Muscle layer of duodenum (tissue), 2 donors: Measurements from ENCODE around the gene OBSCN.
A peak's percentile ranks its signal among the peaks of the same experiment; 100 is the strongest.

Experiments used
- H3K27ac ChIP-seq: one replicate; pipeline ENCODE4 v1.7.0; 2013; ENCODE audit warnings: mild to moderate bottlenecking, low read length
- H3K27me3 ChIP-seq: one replicate; pipeline ENCODE4 v1.7.0; 2013; ENCODE audit warnings: low read depth, mild to moderate bottlenecking, control low read depth, low read length
- H3K36me3 ChIP-seq, 2 donors: one replicate each; pipeline ENCODE4 v1.7.0; 2013; ENCODE audit warnings: low read length in 2 of 2, control low read depth in 1 of 2, mild to moderate bottlenecking in 1 of 2; ENCODE audit not compliant: insufficient read depth in 2 of 2, control insufficient read depth in 1 of 2
- H3K4me1 ChIP-seq, 2 donors: one replicate each; pipeline ENCODE4 v1.7.0; 2013; ENCODE audit warnings: low read length in 2 of 2, mild to moderate bottlenecking in 2 of 2, control low read depth in 1 of 2, moderate library complexity in 1 of 2; ENCODE audit not compliant: insufficient read depth in 2 of 2, control insufficient read depth in 1 of 2
- H3K4me3 ChIP-seq, 2 donors: one replicate each; pipeline ENCODE4 v1.7.0; 2013; ENCODE audit warnings: low read length in 2 of 2, low read depth in 1 of 2, mild to moderate bottlenecking in 1 of 2
- H3K9me3 ChIP-seq, 2 donors: one replicate each; pipeline ENCODE4 v1.7.0; 2013; ENCODE audit warnings: low read length in 2 of 2, control low read depth in 1 of 2, mild to moderate bottlenecking in 1 of 2; ENCODE audit not compliant: control insufficient read depth in 1 of 2
- donor health status: healthy.

Gene OBSCN

DNA sequence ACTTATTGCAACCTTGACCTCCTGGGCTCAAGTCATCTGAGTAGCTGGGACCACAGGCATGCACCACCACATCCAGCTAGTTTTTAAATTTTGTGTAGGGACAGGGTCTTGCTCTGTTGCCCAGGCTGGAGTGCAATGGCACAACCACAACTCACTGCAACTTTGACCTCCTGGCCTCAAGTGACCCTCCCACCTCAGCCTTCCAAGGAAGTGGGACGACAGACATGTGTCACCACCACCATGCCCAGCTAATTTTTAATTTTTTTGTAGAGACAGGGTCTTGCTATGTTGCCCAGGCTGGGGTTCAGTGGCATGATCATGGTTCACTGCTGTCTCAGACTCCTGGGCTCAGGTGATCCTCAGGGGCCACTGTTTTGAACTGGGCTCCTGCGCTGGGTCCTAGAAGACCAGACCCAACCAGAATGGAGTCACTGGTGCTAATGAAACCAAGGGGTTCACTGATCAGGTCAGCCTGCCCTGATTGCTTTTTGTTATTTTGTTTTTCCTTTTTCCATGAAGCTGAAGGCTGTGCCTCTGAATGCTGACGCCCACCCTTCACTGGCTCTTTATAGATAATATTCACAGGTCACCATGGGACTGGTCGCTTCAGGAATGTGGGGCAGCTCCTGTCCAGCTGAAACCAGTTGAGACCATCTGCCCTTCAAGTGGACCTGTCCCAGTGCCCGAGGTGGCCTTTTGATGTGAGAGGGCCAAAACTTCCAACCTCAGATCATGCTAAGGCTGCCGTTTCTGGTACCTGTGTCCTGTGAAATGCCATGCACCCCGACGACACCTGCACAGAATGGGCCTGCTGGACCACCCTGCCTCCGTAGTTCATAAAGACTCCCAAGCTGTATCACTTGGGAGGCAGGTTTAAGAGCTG is 203.9 kb downstream of the OBSCN start:
- Histone ChIP-seq H3K27ac (no peak overlapping the region), H3K4me3 (no peak overlapping the region), H3K27me3 (peaks cover 19% of the 10 kb centered on the region), H3K9me3 (no peaks in the 10 kb centered on the region), H3K4me1 (peaks cover 0 to 18% of the 10 kb centered on the region in 2 donors), H3K36me3 (peaks cover 4 to 5% of the 10 kb centered on the region in 2 donors)

GRCh38 chr1:228413241-228414010 is 205.6 kb downstream of the OBSCN start:
- Histone ChIP-seq H3K27me3 (peaks cover 32% of the 10 kb centered on the region), H3K4me3 (no peak overlapping the region), H3K9me3 (no peaks in the 10 kb centered on the region), H3K4me1 (peaks cover 0 to 6% of the 10 kb centered on the region in 2 donors), H3K36me3 (peaks cover 4 to 5% of the 10 kb centered on the region in 2 donors), H3K27ac (no peak overlapping the region)

DNA sequence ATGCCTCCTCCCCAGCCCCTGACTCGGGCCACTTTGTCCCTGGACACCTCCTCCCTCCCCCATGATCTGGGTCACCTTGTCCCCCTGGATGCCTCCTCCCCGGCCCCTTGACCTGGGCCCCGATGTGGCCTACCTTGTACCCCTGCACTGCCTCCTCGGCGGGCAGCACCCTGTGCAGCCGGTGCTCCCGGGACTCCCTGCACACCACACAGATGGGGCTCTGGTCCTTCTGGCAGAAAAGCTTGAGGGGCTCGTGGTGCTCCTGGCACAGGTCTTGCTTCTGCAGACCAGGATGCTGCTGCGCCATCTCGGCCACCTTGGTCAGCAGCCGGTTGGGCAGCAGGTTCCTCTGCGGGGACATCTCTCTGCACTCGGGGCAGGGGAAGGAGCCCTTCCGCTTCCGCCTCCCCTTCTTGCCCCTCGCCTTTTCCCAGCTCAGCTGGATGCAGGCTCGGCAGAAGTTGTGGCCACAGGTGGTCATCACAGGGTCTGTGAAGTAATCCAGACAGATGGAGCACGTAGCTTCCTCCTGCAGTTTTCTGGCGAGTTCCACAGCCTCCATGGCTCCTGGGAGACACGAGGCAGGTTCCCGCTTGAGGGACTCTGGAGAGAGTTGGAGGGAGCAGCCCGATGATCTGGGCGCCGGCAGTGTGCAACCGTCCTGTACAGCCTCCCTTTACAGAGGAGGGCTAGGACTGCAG is 206.8 kb downstream of the OBSCN start:
- no peak overlapping the region for H3K27ac ChIP-seq
- peaks cover 4 to 5% of the 10 kb centered on the region in 2 donors for H3K36me3 ChIP-seq
- peaks cover 32% of the 10 kb centered on the region for H3K27me3 ChIP-seq
- H3K4me3 ChIP-seq = no peak overlapping the region
- peaks cover 0 to 6% of the 10 kb centered on the region in 2 donors for H3K4me1 ChIP-seq
- H3K9me3 ChIP-seq = no peaks in the 10 kb centered on the region

DNA sequence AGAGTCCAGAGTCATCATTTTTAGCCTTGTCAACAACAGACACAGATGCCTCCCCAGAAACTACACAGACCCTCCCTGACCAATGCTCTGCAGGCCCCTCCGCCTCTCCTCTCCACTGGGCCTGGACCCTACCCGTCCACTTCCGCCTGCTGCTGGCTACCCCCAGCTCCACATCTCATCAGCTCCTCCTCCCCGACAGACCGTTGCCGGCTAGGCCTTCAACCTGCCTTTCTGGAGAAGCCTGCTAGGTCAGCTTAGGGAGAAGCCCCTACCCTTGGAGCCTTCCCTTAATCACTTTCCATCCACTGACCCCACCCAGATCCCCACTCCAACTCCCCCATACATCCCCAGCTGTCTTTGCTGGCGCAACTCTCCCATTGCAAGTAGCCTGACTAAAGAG is 207.4 kb downstream of the OBSCN start:
- Histone ChIP-seq H3K27me3 (peaks cover 32% of the 10 kb centered on the region), H3K9me3 (no peaks in the 10 kb centered on the region), H3K4me3 (no peak overlapping the region), H3K36me3 (peaks cover 3 to 5% of the 10 kb centered on the region in 2 donors), H3K4me1 (peaks cover 0 to 6% of the 10 kb centered on the region in 2 donors), H3K27ac (no peak overlapping the region)

GRCh38 chr1:228415853-228416216 is 208.0 kb downstream of the OBSCN start:
- Histone ChIP-seq H3K4me3 (peak overlapping the region; percentile 42 to 49), H3K4me1 (peaks cover 0 to 6% of the 10 kb centered on the region in 2 donors), H3K27me3 (peaks cover 32% of the 10 kb centered on the region), H3K36me3 (peaks cover 0 to 3% of the 10 kb centered on the region in 2 donors), H3K9me3 (no peaks in the 10 kb centered on the region), H3K27ac (no peak overlapping the region)

DNA sequence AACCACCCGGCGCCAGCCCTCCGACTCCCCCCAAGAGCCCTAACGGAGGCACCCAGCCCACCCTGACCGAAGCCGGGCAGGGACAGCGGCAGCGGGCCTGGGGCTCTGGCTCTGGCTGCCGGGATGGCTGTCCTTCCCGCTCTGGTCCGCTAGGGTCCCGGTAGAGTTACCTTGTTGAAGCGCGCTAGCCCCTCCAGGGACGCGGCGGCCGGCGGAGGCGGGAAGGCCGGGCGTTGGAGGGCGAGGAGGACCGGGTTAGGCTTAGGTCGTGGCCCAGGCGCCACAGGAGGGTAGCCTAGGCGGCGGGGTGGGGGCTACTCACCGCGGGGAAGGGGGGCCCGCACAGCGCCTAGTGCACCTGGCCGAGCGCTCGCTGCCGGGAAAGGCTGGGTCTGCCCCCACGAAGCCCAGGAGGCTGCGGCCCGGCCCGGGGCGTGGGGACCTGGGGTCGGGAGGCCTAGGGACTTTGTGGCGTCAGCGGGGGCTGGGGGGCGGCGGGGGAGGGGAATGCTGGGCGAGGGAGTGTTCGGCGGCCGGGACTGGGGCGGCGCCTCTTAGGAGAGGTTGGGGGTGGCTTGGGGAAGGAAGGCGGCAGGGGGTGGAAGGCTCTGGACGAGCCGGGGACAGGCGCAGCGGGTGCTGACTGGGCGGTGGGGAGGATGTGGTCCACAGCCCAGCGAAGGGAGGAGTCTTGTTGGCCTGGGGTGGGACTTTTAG is 208.5 kb downstream of the OBSCN start, which contains the start of gene TRIM17:
TSS of gene TRIM17 (minus strand) at position 645 of the 717 bp plus-strand sequence. CDS start 1,789 bp downstream, outside the sequence.
- Histone ChIP-seq H3K9me3 (no peaks in the 10 kb centered on the region), H3K27me3 (peaks cover 32% of the 10 kb centered on the region), H3K4me1 (peaks cover 0 to 6% of the 10 kb centered on the region in 2 donors), H3K27ac (no peak within 1 kb of the TSS), H3K4me3 (peak within 1 kb of the TSS; percentile 42 to 49), H3K36me3 (no peaks in the 10 kb centered on the region)

DNA sequence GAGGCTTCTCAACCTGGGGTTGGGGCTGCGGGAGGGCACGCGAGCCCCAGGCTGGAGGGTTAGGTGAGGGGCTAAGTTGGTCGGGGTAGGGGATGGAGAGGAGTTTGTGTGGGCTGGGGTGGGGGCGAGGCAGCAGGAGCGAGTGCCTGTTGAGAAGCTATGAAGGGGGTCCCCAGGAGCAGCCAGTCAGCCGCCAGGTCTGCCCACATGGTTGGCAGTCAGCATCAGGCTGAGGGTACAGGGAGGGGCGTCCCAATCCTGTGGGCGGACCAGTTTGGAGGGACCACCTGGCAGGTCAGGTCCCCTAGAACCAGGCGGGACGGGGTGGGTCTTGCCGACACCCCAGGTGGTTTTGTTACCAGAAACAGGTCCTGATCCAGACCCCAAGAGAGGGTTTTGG is 209.2 kb downstream of the OBSCN start:
- H3K27ac ChIP-seq = no peak overlapping the region
- no peak overlapping the region for H3K4me3 ChIP-seq
- no peaks in the 10 kb centered on the region for H3K9me3 ChIP-seq
- peaks cover 0 to 6% of the 10 kb centered on the region in 2 donors for H3K4me1 ChIP-seq
- peaks cover 32% of the 10 kb centered on the region for H3K27me3 ChIP-seq
- H3K36me3 ChIP-seq = no peaks in the 10 kb centered on the region

DNA sequence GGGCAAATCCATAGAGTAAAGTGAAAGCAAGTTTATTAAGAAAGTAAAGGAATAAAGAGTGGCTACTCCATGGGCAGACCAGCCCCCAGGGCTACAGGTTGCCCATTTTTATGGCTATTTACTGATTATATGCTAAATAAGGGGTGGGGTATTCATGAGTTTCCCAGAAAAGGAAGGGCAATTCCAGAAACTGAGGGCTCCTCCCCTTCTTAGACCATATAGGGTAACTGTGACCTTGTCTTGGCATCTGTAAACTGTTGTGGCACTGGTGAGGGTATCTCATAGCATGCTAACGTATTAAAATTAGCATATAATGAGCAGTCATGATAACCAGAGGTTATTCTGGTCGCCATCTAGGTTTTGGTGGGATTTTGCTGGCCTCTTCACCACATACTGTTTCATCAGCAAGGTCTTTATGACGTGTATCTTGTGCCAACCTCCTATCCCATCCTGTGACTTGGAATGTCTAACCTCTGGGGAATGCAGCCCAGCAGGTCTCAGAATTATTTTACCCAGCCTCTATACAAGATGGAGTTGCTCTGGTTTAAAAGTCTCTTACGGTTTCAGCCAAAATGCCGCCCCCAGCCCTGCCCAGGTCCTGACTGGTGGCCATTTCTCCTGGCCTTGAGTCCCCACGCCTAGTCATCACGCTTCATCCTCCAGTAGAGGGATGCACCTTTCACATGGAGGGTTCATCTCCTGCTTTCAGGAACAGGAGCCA is 209.8 kb downstream of the OBSCN start:
- H3K4me1 ChIP-seq = peaks cover 0 to 6% of the 10 kb centered on the region in 2 donors
- H3K9me3 ChIP-seq = no peaks in the 10 kb centered on the region
- H3K27ac ChIP-seq = no peak overlapping the region
- no peaks in the 10 kb centered on the region for H3K36me3 ChIP-seq
- peaks cover 32% of the 10 kb centered on the region for H3K27me3 ChIP-seq
- no peak overlapping the region for H3K4me3 ChIP-seq

GRCh38 chr1:228420968-228421826 is 213.4 kb downstream of the OBSCN start:
- Histone ChIP-seq H3K27ac (no peak overlapping the region), H3K4me1 (peaks cover 0 to 3% of the 10 kb centered on the region in 2 donors), H3K4me3 (no peak overlapping the region), H3K36me3 (no peaks in the 10 kb centered on the region), H3K9me3 (no peaks in the 10 kb centered on the region), H3K27me3 (peaks cover 15% of the 10 kb centered on the region)
